PC-9 (cell line): ENCODE results near the gene CTNNA3.

ENCODE experiments used
- CTCF ChIP-seq: fragments of 200-600 bp; sonication (generic); conservative IDR thresholded peaks from 2 replicates; pipeline ENCODE4 v1.6.1; 2017; ENCODE audit warnings: mixed run types, antibody characterized with exemption, mild to moderate bottlenecking, moderate library complexity
- EZH2 ChIP-seq: fragments of 200-600 bp; sonication (generic); IDR thresholded peaks from 2 replicates; pipeline ENCODE4 v1.8.0; 2017; ENCODE audit warnings: antibody characterized with exemption, low read depth

- no peak for TF ChIP-seq CTCF
- no peak for TF ChIP-seq EZH2
Measured at GRCh38 chr10:67288688-67289410, 407.1 kb downstream of the CTNNA3 start.
